Neuronal stem cell (in vitro differentiated cells): ENCODE results near the gene GBE1.

Source experiments
- DNase-seq: peaks from one replicate; pipeline ENCODE4 v3.0.0-alpha.2; 2013; ENCODE audit warnings: low spot score
- H2AFZ ChIP-seq: one replicate; pipeline ENCODE4 v1.6.1; 2013; ENCODE audit warnings: mild to moderate bottlenecking, low read length, inconsistent platforms
- H2AK5ac ChIP-seq: 2 replicates; pipeline ENCODE4 v1.6.1; 2013; ENCODE audit warnings: low read depth, mild to moderate bottlenecking, inconsistent platforms, low read length, moderate library complexity, mixed read lengths
- H2BK120ac ChIP-seq: 2 replicates; pipeline ENCODE4 v1.6.1; 2013; ENCODE audit warnings: low read depth, mild to moderate bottlenecking, inconsistent platforms, low read length, moderate library complexity, mixed read lengths
- H2BK12ac ChIP-seq: one replicate; pipeline ENCODE4 v1.6.1; 2013; ENCODE audit warnings: low read length, inconsistent platforms
- H2BK15ac ChIP-seq: 2 replicates; pipeline ENCODE4 v1.6.1; 2013; ENCODE audit warnings: mild to moderate bottlenecking, low read length, inconsistent platforms, mixed read lengths
- H2BK5ac ChIP-seq: one replicate; pipeline ENCODE4 v1.6.1; 2013; ENCODE audit warnings: inconsistent platforms, mild to moderate bottlenecking, low read length, moderate library complexity
- H3K14ac ChIP-seq: one replicate; pipeline ENCODE4 v1.6.1; 2013; ENCODE audit warnings: low read length, inconsistent platforms
- H3K18ac ChIP-seq: 2 replicates; pipeline ENCODE4 v1.6.1; 2013; ENCODE audit warnings: low read length, inconsistent platforms
- H3K23ac ChIP-seq: 2 replicates; pipeline ENCODE4 v1.6.1; 2013; ENCODE audit warnings: low read depth, mild to moderate bottlenecking, mixed read lengths, low read length, inconsistent platforms; ENCODE audit not compliant: poor library complexity
- H3K27ac ChIP-seq: replicated peaks from 3 replicates; pipeline ENCODE4 v1.5.1; 2013; ENCODE audit warnings: low read length, inconsistent platforms
- H3K27me3 ChIP-seq, 3 experiments: 2 replicates each; pipeline ENCODE4 v1.6.1; 2013; ENCODE audit warnings: low read length in 3 of 3, mild to moderate bottlenecking in 2 of 3, inconsistent platforms in 1 of 3, low read depth in 1 of 3, mixed read lengths in 1 of 3, moderate library complexity in 1 of 3; ENCODE audit not compliant: control insufficient read depth in 3 of 3, insufficient read depth in 3 of 3
- H3K36me3 ChIP-seq, 2 donors: replicated peaks in 1 of 2; 2 replicates each; pipeline ENCODE4 v1.6.1; 2013; ENCODE audit warnings: low read length in 2 of 2; ENCODE audit not compliant: control insufficient read depth in 2 of 2, insufficient read depth in 2 of 2
- H3K4ac ChIP-seq: 2 replicates; pipeline ENCODE4 v1.6.1; 2013; ENCODE audit warnings: inconsistent platforms, mild to moderate bottlenecking, low read length, moderate library complexity
- H3K4me1 ChIP-seq, 2 donors: 1 replicate in 1 of 2; 2 replicates in 1 of 2; pipeline ENCODE4 v1.6.1; 2013; ENCODE audit warnings: low read length in 2 of 2, low read depth in 1 of 2; ENCODE audit not compliant: control insufficient read depth in 2 of 2, insufficient read depth in 1 of 2
- H3K4me2 ChIP-seq: one replicate; pipeline ENCODE4 v1.6.1; 2013; ENCODE audit warnings: mild to moderate bottlenecking, low read length, inconsistent platforms; ENCODE audit not compliant: insufficient read depth, poor library complexity, severe bottlenecking
- H3K4me3 ChIP-seq, 2 donors: 2 replicates each; pipeline ENCODE4 v1.5.1; 2013; ENCODE audit warnings: low read length in 2 of 2, mild to moderate bottlenecking in 2 of 2, inconsistent platforms in 1 of 2, moderate library complexity in 1 of 2
- H3K79me1 ChIP-seq: one replicate; pipeline ENCODE4 v1.6.1; 2013; ENCODE audit warnings: low read depth, mild to moderate bottlenecking, inconsistent platforms, low read length, moderate library complexity
- H3K9ac ChIP-seq: one replicate; pipeline ENCODE4 v1.6.1; 2013; ENCODE audit warnings: mild to moderate bottlenecking, low read depth, low read length, inconsistent platforms; ENCODE audit not compliant: poor library complexity
- H3K9me3 ChIP-seq, 2 donors: replicated peaks in 1 of 2; 2 replicates each; pipeline versions ENCODE3 to v1.6.1; 2013; ENCODE audit warnings: low read length in 2 of 2, mild to moderate bottlenecking in 2 of 2, inconsistent platforms in 1 of 2, low read depth in 1 of 2, mixed read lengths in 1 of 2, moderate library complexity in 1 of 2; ENCODE audit not compliant: control insufficient read depth in 2 of 2, insufficient read depth in 1 of 2
- H4K8ac ChIP-seq: one replicate; pipeline ENCODE4 v1.6.1; 2013; ENCODE audit warnings: low read depth, mild to moderate bottlenecking, inconsistent platforms, low read length, moderate library complexity
- H4K91ac ChIP-seq: one replicate; pipeline ENCODE4 v1.6.1; 2013; ENCODE audit warnings: low read length, low read depth, mild to moderate bottlenecking, inconsistent platforms; ENCODE audit not compliant: poor library complexity
- WGBS, 2 donors: extraction: QIAGEN DNeasy Blood & Tissue Kit; methylation state at CpG; one replicate each; pipeline ENCODE4 v1.1.7; 2013; ENCODE audit warnings: missing lambda C conversion rate in 2 of 2, mixed read lengths in 1 of 2; ENCODE audit not compliant: insufficient read length in 2 of 2, insufficient replicate concordance in 1 of 2; ENCODE audit errors: extremely low coverage in 2 of 2; 5-methylcytosine and 5-hydroxymethylcytosine counted together

Gene GBE1

GRCh38 chr3:81645248-81645647 is 116.2 kb downstream of the GBE1 start:
- no peak overlapping the region for H2BK12ac ChIP-seq

DNA sequence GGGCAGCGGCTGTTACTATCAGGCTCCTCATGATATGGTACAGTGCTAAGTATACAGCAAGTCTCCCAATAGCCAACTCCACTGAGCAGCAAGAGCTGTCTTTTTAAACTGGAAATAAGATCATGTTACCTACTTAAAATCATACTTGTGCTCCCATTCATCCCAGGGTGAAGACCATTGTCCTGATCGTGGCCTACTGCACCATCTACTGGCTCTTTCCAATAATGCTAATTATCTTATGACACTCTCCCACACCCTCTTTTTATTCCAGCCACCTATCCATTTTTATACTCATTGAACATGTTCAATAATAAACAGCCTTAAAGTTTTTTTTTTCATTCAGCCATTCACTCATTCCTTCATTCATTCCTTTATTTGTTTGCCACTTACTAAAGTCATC is 117.7 kb downstream of the GBE1 start:
- Histone ChIP-seq H3K27me3 (no peaks in the 10 kb centered on the region), H2BK120ac (no peak overlapping the region), H2BK15ac (no peak overlapping the region), H4K91ac (no peak overlapping the region), H2BK12ac (no peak overlapping the region), H4K8ac (no peak overlapping the region), H3K4me1 (no peaks in the 10 kb centered on the region), H3K9ac (no peak overlapping the region), H3K14ac (no peak overlapping the region), H3K23ac (no peak overlapping the region), H3K4me2 (no peak overlapping the region), H2AFZ (no peak overlapping the region), H2AK5ac (no peak overlapping the region), H3K79me1 (no peaks in the 10 kb centered on the region), H3K4me3 (no peak overlapping the region), H3K9me3 (no peaks in the 10 kb centered on the region), H3K36me3 (no peaks in the 10 kb centered on the region), H3K27ac (no peak overlapping the region), H3K18ac (no peak overlapping the region), H3K4ac (no peak overlapping the region), H2BK5ac (no peak overlapping the region)
- no peak for DNase-seq
- no CpG with 5 or more reads among the region's 2 CpGs for WGBS, 2 donors

More at GRCh38 chr3:81645248-81645647, 116.2 kb downstream of the GBE1 start:
- no peak overlapping the region for H2AFZ ChIP-seq
- H3K36me3 ChIP-seq = no peaks in the 10 kb centered on the region
- no peak overlapping the region for H3K27ac ChIP-seq
- no peak overlapping the region for H3K4me3 ChIP-seq
- H4K8ac ChIP-seq = no peak overlapping the region
- H3K27me3 ChIP-seq = no peaks in the 10 kb centered on the region
- H3K14ac ChIP-seq = no peak overlapping the region
- no peak overlapping the region for H3K4me2 ChIP-seq
- no peaks in the 10 kb centered on the region for H3K9me3 ChIP-seq
- DNase-seq = no peak
- no CpG with 5 or more reads among the region's 1 CpG for WGBS, 2 donors
- H2BK120ac ChIP-seq = no peak overlapping the region
- H3K4ac ChIP-seq = no peak overlapping the region
- no peak overlapping the region for H2BK15ac ChIP-seq
- no peak overlapping the region for H4K91ac ChIP-seq
- no peak overlapping the region for H2BK5ac ChIP-seq
- no peak overlapping the region for H3K23ac ChIP-seq
- no peaks in the 10 kb centered on the region for H3K4me1 ChIP-seq
- no peak overlapping the region for H3K18ac ChIP-seq
- no peaks in the 10 kb centered on the region for H3K79me1 ChIP-seq
- no peak overlapping the region for H3K9ac ChIP-seq
- no peak overlapping the region for H2AK5ac ChIP-seq

DNA sequence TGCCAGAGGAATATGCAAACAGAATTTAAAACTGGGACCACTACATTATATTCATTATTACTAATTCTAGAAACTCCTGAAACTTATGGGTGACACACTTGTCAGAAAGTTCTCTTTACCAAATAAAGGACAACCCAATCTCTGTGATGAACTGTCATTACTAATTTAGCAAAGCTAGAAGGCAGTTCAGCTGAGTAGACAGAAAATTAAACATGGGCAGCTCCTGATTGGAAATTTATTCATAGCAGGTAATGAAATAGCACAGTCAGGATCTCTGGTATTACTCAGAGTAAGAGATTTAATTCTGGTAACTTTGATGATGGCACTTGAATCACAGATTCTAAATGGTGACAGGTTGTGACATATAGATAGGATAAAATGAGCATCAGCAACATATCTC is 123.0 kb downstream of the GBE1 start:
- no peak overlapping the region for H2AK5ac ChIP-seq

DNA sequence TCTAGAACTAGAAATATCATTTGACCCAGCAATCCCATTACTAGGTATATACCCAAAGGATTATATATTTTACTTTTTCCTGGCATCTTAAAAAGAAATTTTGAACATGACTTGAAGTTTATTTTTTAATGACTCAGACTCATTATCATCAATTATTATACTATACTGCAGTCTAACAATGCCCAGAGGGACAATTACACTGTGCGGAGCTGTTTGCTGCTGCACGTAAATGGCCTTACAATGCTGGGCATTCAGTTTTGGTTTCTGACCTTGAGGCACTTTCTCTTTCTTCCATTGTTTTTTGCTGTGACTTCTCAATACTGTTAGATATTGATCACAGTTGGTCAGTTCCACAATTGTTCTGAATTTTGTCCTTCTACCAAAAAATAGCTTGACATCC is 128.8 kb downstream of the GBE1 start:
- Histone ChIP-seq H3K36me3 (no peaks in the 10 kb centered on the region), H3K23ac (no peak overlapping the region)
- DNase-seq = no peak

More for the DNA sequence above, 123.0 kb downstream of the GBE1 start:
- Histone ChIP-seq H3K23ac (no peak overlapping the region), H3K36me3 (no peaks in the 10 kb centered on the region), H3K27me3 (no peaks in the 10 kb centered on the region), H2AFZ (no peak overlapping the region), H2BK120ac (no peak overlapping the region), H3K4me1 (no peaks in the 10 kb centered on the region), H3K4me3 (no peak overlapping the region), H2BK5ac (no peak overlapping the region), H3K79me1 (no peaks in the 10 kb centered on the region), H2BK15ac (no peak overlapping the region), H3K9me3 (no peaks in the 10 kb centered on the region), H3K27ac (no peak overlapping the region), H3K4me2 (no peak overlapping the region), H4K91ac (no peak overlapping the region), H3K18ac (no peak overlapping the region), H3K9ac (no peak overlapping the region), H3K4ac (no peak overlapping the region), H3K14ac (no peak overlapping the region), H4K8ac (no peak overlapping the region), H2BK12ac (no peak overlapping the region)
- no peak for DNase-seq

More for the DNA sequence above, 128.8 kb downstream of the GBE1 start:
- Histone ChIP-seq H3K4me2 (peak overlapping the region; percentile 19), H3K9ac (no peak overlapping the region), H3K14ac (no peak overlapping the region), H2AFZ (no peak overlapping the region), H3K4me3 (no peak overlapping the region), H2BK12ac (no peak overlapping the region), H3K79me1 (no peaks in the 10 kb centered on the region), H2BK5ac (no peak overlapping the region), H3K27ac (no peak overlapping the region), H3K4me1 (no peaks in the 10 kb centered on the region), H3K18ac (no peak overlapping the region), H4K91ac (no peak overlapping the region), H3K27me3 (no peaks in the 10 kb centered on the region), H3K9me3 (no peaks in the 10 kb centered on the region), H2AK5ac (no peak overlapping the region), H2BK120ac (no peak overlapping the region), H3K4ac (no peak overlapping the region), H4K8ac (no peak overlapping the region), H2BK15ac (no peak overlapping the region)
- WGBS, 2 donors = no CpG with 5 or more reads among the region's 2 CpGs
